Measurements from ENCODE around the gene KIFC3. TPM values are rescaled to one million over a fixed set of nuclear protein-coding genes. Genes with fewer than 3 reads are reported as not detected.
"Not testable (repeated sequence)": the region's sequence is repeated elsewhere in the genome, so short reads cannot be mapped to it uniquely, and the experiment has no call there.

The KIFC3 gene
- total RNA-seq, 2 experiments from 2014 or later, result 3.0 to 3.1 TPM

DNA sequence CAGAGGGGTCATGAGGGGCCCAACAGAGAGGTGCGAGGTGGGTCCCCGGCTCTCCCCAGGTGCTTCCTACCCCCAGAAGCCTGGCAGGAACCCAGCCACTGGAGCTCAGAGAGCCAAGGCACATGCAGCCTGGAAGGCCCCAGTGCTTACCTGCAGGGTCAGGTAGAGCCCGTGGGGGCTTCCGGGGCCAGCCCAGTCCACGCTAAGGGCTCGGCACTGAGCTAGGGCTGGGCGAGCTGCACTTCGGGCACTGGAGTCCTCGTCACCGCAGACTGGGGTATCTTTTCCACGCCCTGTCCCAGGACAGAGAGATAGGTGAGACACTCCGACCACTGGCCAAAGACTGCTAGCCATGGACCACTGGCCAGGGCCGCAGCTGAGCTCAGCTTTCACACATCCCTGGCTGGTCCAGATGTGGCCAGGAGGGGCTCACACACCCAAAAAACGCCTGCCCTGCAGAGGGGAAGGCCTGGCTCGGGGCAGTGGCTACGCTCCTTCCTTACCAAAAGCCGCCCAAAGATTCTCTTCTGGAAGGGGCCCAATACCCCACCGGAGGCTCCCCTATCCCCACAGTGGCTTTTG lies 7.4 kb downstream of the KIFC3 start:
- CTCF ChIA-PET, result interaction anchor here (1.1 kb wide), 1 partner anchor 22 kb away, joined by 3 read pairs; no protein-coding TSS in a partner anchor
- POLR2A ChIA-PET, result no interaction called here

DNA sequence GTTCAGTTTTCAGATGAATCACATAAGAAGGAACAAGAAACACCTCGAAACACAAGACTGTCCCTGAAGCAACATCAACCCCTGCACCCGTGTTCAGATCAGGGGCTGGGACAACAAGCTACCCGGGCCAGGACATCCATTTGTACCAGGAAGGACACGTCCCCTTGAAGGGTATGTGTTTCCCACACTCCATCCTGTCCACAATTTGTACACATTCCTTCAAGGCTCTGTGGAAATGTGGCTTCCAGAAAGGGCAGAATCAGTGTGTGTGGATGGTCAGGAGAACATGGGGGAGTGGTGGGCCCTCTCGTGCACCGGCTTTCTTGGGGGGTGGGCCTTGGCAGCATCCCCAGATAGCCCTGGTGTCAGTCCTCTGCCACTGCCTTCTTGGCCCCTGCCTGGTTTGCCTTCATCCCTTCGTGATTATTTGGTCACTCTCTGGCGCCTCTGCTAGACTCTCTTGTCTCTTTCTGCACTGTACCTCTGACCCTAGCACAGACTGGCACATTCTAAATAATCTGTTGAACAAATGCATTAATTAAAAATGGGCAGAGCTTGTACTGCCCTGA lies 10.3 kb downstream of the KIFC3 start:
- ChIA-PET POLR2A (no interaction called here), CTCF (no interaction called here)

GRCh38 chr16:57791195-57791892 lies 10.9 kb downstream of the KIFC3 start:
- ChIA-PET CTCF (no interaction called here), POLR2A (no interaction called here)

GRCh38 chr16:57788951-57789350 lies 13.3 kb downstream of the KIFC3 start:
- ChIA-PET CTCF (no interaction called here), POLR2A (no interaction called here)

GRCh38 chr16:57788252-57788841 lies 13.9 kb downstream of the KIFC3 start:
- POLR2A ChIA-PET, result no interaction called here
- CTCF ChIA-PET, result no interaction called here

GRCh38 chr16:57787519-57787905 lies 14.8 kb downstream of the KIFC3 start:
- ChIA-PET POLR2A (no interaction called here), CTCF (no interaction called here)

- ChIA-PET CTCF (interaction anchor here (0.7 kb wide), 1 partner anchor 735 kb away, joined by 4 read pairs; no protein-coding TSS in a partner anchor), POLR2A (interaction anchor here (0.7 kb wide), 1 partner anchor 22 kb away, joined by 6 read pairs; no protein-coding TSS in a partner anchor)
Observed at GRCh38 chr16:57786632-57787518, 15.4 kb downstream of the KIFC3 start.

DNA sequence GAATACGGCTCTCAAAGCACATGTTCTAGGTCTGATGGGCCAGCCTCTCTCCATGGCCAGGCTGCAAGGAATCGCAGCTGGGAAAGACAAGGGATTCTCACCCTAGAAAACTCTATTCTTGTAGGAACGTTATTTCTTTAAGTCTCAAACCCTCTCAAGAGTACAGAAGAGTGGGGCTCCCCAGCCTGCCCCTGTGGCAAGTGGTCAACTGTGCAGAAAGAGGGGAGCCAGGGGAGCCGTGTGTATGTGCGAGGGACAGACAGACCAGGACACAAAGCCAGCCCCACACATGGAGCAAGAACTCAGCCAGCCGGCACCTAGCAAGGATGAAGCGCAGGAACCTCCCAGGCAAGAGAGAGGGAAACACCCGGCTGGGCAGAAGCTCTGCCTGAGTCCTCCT lies 16.4 kb downstream of the KIFC3 start:
- ChIA-PET CTCF (interaction anchor here (0.7 kb wide), 1 partner anchor 734 kb away, joined by 4 read pairs; no protein-coding TSS in a partner anchor), POLR2A (interaction anchor here (0.6 to 0.7 kb wide), 3 partner anchors 23 to 524 kb away, joined by 6 to 7 read pairs (median 6); no protein-coding TSS in a partner anchor)

GRCh38 chr16:57785385-57785784 lies 16.9 kb downstream of the KIFC3 start:
- ChIA-PET POLR2A (interaction anchor here (0.6 kb wide), 1 partner anchor 188 kb away, joined by 6 read pairs; no protein-coding TSS in a partner anchor), CTCF (no interaction called here)

DNA sequence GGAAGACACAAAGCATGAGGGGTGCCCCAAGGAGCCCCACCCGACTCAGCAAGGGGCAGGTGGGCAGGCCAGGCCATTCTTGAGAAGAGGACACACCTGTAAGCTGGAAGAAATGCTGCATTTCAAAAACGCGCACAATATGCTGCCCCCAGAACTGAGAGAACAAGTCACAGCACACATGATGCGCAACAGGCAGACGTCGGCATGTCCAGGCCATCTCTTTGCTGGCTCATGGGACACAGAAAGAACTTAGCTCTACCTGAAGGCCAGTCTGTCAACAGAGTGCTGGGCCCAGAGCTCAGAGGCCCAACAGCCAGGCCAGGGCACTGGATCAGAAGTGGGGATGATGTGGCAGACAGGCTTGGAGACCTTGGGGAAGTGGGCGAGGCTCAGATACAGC lies 18.0 kb downstream of the KIFC3 start:
- ChIA-PET CTCF (no interaction called here), POLR2A (no interaction called here)

DNA sequence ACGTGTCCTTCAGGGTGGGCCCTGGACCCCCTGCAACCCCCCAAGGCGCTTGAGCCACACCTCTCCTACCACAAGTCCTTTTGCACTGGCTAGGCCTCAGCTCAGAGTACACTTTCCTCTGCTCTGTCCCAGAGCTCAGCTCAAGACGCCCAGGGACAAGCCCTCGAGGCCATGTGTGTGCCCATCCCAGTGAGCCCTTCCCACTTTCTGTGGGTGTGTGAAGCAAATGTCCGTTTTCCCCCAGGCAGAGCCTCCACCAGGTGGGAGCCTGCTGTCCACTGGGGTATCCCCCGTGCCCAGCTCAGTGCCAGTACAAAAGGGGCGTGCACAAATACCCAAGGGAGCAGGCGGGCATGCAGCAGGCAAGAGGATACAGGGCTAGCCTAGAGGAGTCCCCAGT lies 18.4 kb downstream of the KIFC3 start:
- POLR2A ChIA-PET, result no interaction called here

GRCh38 chr16:57783116-57783515 lies 19.2 kb downstream of the KIFC3 start:
- ChIA-PET POLR2A (no interaction called here), CTCF (interaction anchor here (0.6 kb wide), 2 partner anchors 60 to 207 kb away, joined by 3 read pairs; no protein-coding TSS in a partner anchor)

More for the DNA sequence above, 18.4 kb downstream of the KIFC3 start:
- CTCF ChIA-PET, result interaction anchor here (0.6 kb wide), 2 partner anchors 59 to 208 kb away, joined by 3 read pairs; no protein-coding TSS in a partner anchor

GRCh38 chr16:57782607-57783055 lies 19.7 kb downstream of the KIFC3 start:
- POLR2A ChIA-PET, result not testable (repeated sequence)

DNA sequence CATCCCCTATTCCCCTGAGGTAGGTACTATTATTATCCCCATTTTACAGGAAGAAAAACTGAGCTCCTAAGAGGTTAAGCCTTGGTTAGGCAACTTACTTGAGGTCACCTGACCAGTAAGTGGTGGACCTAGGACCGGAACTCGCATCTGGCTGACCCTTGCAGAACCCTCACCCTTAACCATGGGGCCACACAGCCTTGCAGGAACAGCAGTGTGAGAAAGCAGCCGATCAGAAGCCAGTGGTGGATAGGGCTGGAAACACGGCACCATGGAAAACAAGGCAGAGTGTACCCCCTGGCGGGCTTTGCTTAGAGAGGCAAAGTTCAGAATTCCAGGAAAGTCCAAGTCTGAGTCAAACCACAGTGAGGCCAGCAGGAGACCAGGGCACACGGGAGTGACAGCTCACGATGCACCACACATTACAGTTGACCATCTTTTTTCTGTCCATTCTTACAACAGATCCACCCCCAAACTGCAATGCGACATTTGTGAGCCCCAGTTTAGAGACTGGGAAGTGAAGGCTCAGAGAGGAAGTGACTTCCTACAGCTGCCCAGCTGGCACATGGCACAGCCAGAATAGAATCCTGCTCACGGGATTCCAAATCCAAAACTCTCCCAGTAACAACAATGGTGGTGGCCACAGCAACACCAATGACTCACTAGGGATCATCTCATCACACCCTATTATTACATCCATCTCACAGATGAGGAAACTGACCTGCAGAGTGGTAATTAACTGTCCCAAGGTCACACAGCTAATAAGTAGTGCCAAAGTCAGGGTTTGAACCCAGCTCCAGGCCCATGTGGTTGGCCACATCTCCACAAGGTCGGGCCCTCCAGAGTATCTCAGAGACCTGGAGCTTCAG lies 20.3 kb downstream of the KIFC3 start:
- CTCF ChIA-PET, result no interaction called here
- POLR2A ChIA-PET, result no interaction called here

More at GRCh38 chr16:57782607-57783055, 19.7 kb downstream of the KIFC3 start:
- CTCF ChIA-PET, result not testable (repeated sequence)

GRCh38 chr16:57781349-57781740 lies 20.9 kb downstream of the KIFC3 start:
- ChIA-PET CTCF (no interaction called here), POLR2A (no interaction called here)

- POLR2A ChIA-PET, CTCF ChIA-PET: not testable (repeated sequence)
Observed at GRCh38 chr16:57779836-57780235, 22.5 kb downstream of the KIFC3 start.

DNA sequence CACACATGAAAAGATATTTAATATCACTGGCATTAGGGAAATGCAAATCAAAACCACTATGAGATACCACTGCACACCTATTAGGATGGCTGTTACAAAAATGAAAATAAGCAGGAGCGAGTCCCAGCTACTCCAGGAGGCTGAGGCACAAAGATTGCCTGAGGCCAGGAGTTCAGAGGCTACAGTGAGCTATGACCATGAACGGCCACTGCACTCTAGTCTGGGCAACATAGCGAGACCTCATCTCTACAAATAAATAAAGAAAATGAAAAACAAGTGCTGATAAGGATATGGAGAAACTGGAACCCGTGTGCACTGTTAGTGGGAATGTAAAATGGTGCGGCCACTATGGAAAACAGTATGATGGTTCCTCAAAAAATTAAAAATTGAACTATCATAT lies 23.6 kb downstream of the KIFC3 start:
- POLR2A ChIA-PET, result no interaction called here

DNA sequence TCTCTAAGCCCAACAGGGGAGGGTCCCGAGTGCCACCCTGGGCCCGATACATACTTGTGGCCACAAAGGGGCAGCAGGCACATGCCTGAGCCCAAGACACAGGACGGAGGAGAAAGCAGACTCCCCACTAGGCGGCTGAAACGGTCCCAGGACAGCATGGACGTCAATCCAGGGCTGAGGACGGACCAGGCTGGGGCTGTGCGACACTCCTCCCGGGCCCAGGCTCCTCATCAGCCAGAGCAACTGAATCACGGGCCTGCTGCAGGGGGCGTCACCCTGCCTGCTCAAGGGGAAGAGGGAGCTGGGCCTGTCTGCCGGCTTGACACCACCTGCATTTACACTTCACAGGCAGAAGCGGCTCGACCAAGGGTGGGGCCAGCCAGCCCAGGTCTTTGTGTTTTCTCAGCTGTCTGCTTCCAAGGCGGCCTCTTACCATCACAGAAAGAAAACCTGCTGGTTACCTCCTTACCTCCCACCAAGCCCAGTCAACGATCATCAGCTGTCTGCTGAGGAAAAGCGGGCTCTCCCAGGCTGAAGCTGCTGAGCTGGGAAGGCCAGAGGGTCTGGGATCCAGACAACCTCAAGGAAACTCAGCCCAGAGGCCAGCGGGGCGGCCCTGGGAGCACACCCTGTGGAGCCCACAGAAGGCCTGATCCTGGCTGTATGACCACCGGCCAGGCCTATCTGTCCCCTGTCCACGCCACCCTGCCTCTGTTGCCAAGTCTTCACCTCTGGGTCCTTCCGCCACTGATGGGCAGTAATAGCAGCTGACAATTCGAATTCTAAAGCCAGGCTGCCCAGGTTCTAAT lies 26.4 kb downstream of the KIFC3 start:
- ChIA-PET POLR2A (no interaction called here), CTCF (interaction anchor here (1.3 kb wide), 1 partner anchor 24 kb away, joined by 3 read pairs; no protein-coding TSS in a partner anchor)

More for the DNA sequence above, 23.6 kb downstream of the KIFC3 start:
- CTCF ChIA-PET, result no interaction called here
